Measurements from ENCODE around the gene EXOSC2. TPM values are rescaled to one million over a fixed set of nuclear protein-coding genes. Genes with fewer than 3 reads are reported as not detected.

EXOSC2 gene
- total RNA-seq, 4 donors from 2014 or later = 12.7 to 21.6 (median 19.7) TPM

DNA sequence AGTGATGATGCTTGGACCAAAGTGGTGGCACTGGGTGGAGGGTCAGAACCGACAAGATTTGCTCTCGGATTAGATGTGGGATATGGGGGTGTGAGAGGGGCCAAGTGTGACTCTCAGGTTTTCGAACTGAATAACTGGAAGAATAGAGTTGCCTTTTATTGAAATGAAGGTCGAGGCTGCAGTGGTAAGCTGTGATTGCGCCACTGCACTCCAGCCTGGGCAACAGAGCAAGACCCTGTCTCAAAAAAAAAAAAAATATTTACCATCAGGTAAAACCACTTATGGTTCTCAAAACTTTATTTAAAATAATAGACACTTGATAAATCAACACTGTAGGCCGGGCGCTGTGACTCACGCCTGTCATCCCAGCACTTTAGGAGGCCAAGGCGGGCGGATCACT, 27.2 kb downstream of the EXOSC2 start:
- 95% methylated on average over 10 of the region's 10 CpGs for WGBS
- no peak for TF ChIP-seq POLR2AphosphoS5 (IDR thresholded peaks at IDR 0.05)
- TF ChIP-seq EP300 (IDR thresholded peaks at IDR 0.05) = no peak
- TF ChIP-seq, protein P1, sequence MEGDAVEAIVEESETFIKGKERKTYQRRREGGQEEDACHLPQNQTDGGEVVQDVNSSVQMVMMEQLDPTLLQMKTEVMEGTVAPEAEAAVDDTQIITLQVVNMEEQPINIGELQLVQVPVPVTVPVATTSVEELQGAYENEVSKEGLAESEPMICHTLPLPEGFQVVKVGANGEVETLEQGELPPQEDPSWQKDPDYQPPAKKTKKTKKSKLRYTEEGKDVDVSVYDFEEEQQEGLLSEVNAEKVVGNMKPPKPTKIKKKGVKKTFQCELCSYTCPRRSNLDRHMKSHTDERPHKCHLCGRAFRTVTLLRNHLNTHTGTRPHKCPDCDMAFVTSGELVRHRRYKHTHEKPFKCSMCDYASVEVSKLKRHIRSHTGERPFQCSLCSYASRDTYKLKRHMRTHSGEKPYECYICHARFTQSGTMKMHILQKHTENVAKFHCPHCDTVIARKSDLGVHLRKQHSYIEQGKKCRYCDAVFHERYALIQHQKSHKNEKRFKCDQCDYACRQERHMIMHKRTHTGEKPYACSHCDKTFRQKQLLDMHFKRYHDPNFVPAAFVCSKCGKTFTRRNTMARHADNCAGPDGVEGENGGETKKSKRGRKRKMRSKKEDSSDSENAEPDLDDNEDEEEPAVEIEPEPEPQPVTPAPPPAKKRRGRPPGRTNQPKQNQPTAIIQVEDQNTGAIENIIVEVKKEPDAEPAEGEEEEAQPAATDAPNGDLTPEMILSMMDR (IDR thresholded peaks at IDR 0.05) = no peak
- TF ChIP-seq POLR2A (IDR thresholded peaks at IDR 0.05; ENCODE audit: low read depth) = no peak
- intact Hi-C loops (cut with DNase I) = no loop called here

DNA sequence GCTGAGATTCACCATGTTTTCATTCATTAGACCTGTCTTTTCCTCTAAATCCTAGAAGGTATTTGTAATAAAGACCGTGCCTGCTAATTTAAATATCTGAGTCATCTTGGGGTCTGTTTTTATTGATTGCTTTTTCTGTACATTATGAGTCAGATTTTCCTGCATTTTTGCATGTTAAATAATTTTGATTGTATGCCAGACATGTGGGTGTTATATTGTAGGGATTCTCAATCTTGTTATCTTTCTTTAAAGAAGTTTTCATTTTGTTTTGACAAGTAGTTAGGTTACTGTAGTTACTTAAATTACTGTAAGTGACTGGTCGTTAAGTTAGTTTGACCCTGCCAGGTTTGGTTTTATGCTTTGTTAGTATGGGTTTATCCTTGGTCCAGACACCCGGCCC, 35.1 kb downstream of the EXOSC2 start:
- no peak for DNase-seq (ENCODE audit: extremely low spot score)
- TF ChIP-seq, protein P1 (IDR thresholded peaks at IDR 0.05) = no peak
- TF ChIP-seq POLR2AphosphoS5 (IDR thresholded peaks at IDR 0.05) (no peak), POLR2A (IDR thresholded peaks at IDR 0.05; ENCODE audit: low read depth) (no peak)
- Histone ChIP-seq H3K27ac (replicated peaks in 1 of 4) (no peak overlapping the region), H3K36me3 (no peaks in the 10 kb centered on the region), H3K4me1 (peaks cover 17 to 20% (median 19%) of the 10 kb centered on the region in 4 donors), H3K9me3 (no peaks in the 10 kb centered on the region), H3K27me3 (no peaks in the 10 kb centered on the region), H3K4me3 (no peak overlapping the region)
- intact Hi-C loops (cut with DNase I) = no loop called here
- WGBS = 70% methylated on average over 3 of the region's 3 CpGs

More for the DNA sequence above, 27.2 kb downstream of the EXOSC2 start:
- Histone ChIP-seq H3K27me3 (no peaks in the 10 kb centered on the region), H3K4me1 (peaks cover 13 to 28% (median 22%) of the 10 kb centered on the region in 4 donors), H3K36me3 (no peaks in the 10 kb centered on the region), H3K4me3 (no peak overlapping the region), H3K9me3 (no peaks in the 10 kb centered on the region), H3K27ac (replicated peaks in 1 of 4) (no peak overlapping the region)
- DNase-seq (ENCODE audit: extremely low spot score) = no peak

DNA sequence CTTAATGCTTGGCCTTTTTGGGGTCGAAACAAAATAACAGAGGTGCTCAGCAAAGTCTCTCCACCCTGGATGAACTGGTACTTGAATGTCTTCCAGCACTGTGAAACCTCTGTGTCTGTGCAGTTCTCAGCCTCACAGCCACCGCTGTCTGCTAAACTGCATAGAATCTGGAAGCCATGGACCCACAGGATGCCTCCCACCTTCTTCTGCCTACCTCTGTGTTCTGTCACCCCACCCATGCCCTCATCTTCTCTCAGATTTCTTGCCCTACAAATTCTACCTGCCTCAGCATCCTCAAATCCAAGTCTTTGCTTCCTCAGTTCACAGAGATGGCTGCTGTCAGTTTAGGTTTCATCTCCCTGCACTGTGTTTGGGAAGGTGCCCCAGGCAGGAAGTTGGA, 35.6 kb downstream of the EXOSC2 start:
- TF ChIP-seq, protein P1 (IDR thresholded peaks at IDR 0.05) = no peak
- TF ChIP-seq POLR2A (IDR thresholded peaks at IDR 0.05; ENCODE audit: low read depth) (no peak), EP300 (IDR thresholded peaks at IDR 0.05) (no peak), POLR2AphosphoS5 (IDR thresholded peaks at IDR 0.05) (no peak)
- H3K4me1 ChIP-seq = peaks cover 18 to 20% (median 20%) of the 10 kb centered on the region in 4 donors
- intact Hi-C loops (cut with DNase I) = no loop called here
- H3K9me3 ChIP-seq = no peaks in the 10 kb centered on the region
- WGBS = 94% methylated on average over 2 of the region's 2 CpGs
- H3K36me3 ChIP-seq = no peaks in the 10 kb centered on the region
- H3K27me3 ChIP-seq = no peaks in the 10 kb centered on the region
- no peak overlapping the region for H3K27ac ChIP-seq (replicated peaks in 1 of 4)
- no peak for DNase-seq (ENCODE audit: extremely low spot score)
- H3K4me3 ChIP-seq = no peak overlapping the region

DNA sequence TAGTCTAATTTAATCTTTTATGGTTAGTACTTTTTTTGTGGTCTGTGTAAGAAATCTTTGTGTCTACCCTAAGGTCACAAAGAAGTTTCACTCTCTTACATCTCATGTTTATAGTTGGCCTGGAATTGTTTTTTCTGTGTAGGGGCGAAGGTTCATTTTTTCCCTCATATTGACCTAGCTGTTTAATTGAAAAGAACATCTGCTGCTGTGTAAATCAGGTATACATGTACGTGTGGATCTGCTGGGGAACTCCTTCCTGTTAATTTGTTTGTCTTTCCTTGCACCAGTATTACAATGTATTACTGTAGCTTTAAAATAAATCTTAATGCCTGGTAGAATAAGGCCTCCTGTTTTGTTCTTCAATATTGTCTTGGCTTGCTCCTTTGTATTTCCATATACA, 37.8 kb downstream of the EXOSC2 start:
- TF ChIP-seq EP300 (IDR thresholded peaks at IDR 0.05) = no peak
- TF ChIP-seq, protein P1 (IDR thresholded peaks at IDR 0.05) = no peak
- no peak for TF ChIP-seq POLR2AphosphoS5 (IDR thresholded peaks at IDR 0.05)
- no peak for TF ChIP-seq POLR2A (IDR thresholded peaks at IDR 0.05; ENCODE audit: low read depth)
- H3K4me1 ChIP-seq = peaks cover 19 to 20% (median 20%) of the 10 kb centered on the region in 4 donors
- 81% methylated on average over 2 of the region's 2 CpGs for WGBS
- H3K9me3 ChIP-seq = no peaks in the 10 kb centered on the region
- no peak for DNase-seq (ENCODE audit: extremely low spot score)
- H3K27me3 ChIP-seq = no peaks in the 10 kb centered on the region
- H3K27ac ChIP-seq (replicated peaks in 1 of 4) = no peak overlapping the region
- H3K4me3 ChIP-seq = no peak overlapping the region
- intact Hi-C loops (cut with DNase I) = no loop called here
- no peaks in the 10 kb centered on the region for H3K36me3 ChIP-seq

DNA sequence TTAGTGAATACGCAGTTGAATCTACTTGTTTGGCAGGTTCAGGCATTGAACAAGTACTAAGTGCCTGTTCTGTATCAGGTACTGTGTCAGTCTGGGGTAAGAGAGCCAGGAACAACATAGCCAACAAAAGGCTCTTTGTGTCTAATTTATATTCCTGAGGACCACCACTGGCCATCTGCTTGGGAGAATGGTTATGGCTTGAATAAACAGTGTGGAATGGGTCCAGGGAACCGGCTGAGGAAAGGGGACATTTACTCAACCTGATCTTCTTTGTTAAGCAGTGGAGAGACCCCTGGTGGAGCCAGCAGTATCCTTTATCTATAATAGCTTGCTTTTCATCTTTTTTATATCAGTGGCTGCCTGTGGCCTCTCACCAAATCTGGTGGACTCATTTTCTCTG, 38.6 kb downstream of the EXOSC2 start:
- Histone ChIP-seq H3K36me3 (no peaks in the 10 kb centered on the region), H3K4me1 (peaks cover 19 to 20% (median 20%) of the 10 kb centered on the region in 4 donors), H3K27me3 (no peaks in the 10 kb centered on the region), H3K27ac (replicated peaks in 1 of 4) (no peak overlapping the region), H3K9me3 (no peaks in the 10 kb centered on the region), H3K4me3 (no peak overlapping the region)
- intact Hi-C loops (cut with DNase I) = no loop called here
- TF ChIP-seq, protein P1 (IDR thresholded peaks at IDR 0.05) = no peak
- TF ChIP-seq EP300 (IDR thresholded peaks at IDR 0.05) (no peak), POLR2A (IDR thresholded peaks at IDR 0.05; ENCODE audit: low read depth) (no peak), POLR2AphosphoS5 (IDR thresholded peaks at IDR 0.05) (no peak)
- DNase-seq (ENCODE audit: extremely low spot score) = no peak
- 58% methylated on average over 2 of the region's 2 CpGs for WGBS

All from esophagus muscularis mucosa (tissue), 4 donors.